Measurements from ENCODE around the gene COPG2. TPM values are rescaled to one million over a fixed set of nuclear protein-coding genes. Genes with fewer than 3 reads are reported as not detected.

Gene COPG2
- total and polyA plus RNA-seq, 2 of the 8 experiments (the other 6 are each of a cell fraction or from before 2014, with no cell fraction given): 50.3 to 53.1 TPM

DNA sequence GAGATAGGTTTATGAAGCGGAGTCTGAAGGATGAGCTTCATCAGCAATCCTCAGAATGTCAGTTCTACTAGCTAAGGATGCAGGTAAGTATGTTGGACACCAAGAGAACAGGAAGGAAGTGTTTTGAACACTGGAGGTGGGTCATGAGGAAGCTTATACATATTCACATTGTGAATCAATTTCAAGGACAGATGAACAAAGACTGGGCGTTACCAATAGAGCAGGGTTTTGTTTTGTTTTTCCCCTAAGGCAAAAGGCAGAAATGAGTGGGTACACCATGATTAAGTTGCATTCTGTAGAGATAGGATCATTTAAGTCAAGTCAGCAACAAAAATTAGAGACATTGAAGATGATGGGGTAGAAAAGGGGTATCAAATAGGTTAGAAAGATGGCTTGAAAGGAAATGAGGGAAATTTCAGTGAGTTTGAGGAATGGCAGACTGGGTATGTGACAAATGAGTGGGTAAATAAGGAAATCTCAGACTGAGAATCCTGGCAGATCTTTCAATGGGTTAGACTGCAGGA, 125.0 kb downstream of the COPG2 start:
- FAIRE-seq (no peak), DNase-seq (ENCODE audit: low read depth in 1 of 2, low spot score in 2 of 2) (no peak)
- Histone ChIP-seq H3K14ac (ENCODE audit: insufficient read length) (no peak overlapping the region), H2AFZ (ENCODE audit: low read length) (no peak overlapping the region), H3K79me1 (ENCODE audit: low read depth, low read length) (no peaks in the 10 kb centered on the region), H4K8ac (ENCODE audit: extremely low read depth, insufficient read depth, low read length) (no peak overlapping the region), H3K23me2 (ENCODE audit: low read depth, low read length) (no peaks in the 10 kb centered on the region; the same call in 1 of the 2 replicates), H3K18ac (ENCODE audit: extremely low read depth, low read length) (no peak overlapping the region), H3K4me2 (ENCODE audit: insufficient read depth in 1 of 2, low read depth in 2 of 2, low read length in 2 of 2) (no peak overlapping the region), H3K4ac (replicated peaks; ENCODE audit: insufficient read length, low read depth, low read length) (no peak overlapping the region), H4K91ac (replicated peaks; ENCODE audit: insufficient read length, low read length) (no peak overlapping the region), H3K9ac (replicated peaks in 1 of 4; ENCODE audit: extremely low read depth in 1 of 4, low read depth in 3 of 4, low read length in 3 of 4) (no peak overlapping the region), H2AK5ac (ENCODE audit: low read depth, low read length) (no peak overlapping the region), H3K36me3 (ENCODE audit: control insufficient read depth in 2 of 4, insufficient read depth in 4 of 4, low read length in 3 of 4) (peaks cover 0 to 13% (median 2%) of the 10 kb centered on the region in 4 experiments; a peak in 4 of 8 replicates), H2BK20ac (ENCODE audit: low read length) (no peak overlapping the region), H4K5ac (ENCODE audit: insufficient read length, low read depth, low read length) (no peak overlapping the region), H3K27me3 (replicated peaks in 1 of 4; ENCODE audit: control insufficient read depth in 3 of 4, extremely low read depth in 1 of 4, insufficient read depth in 3 of 4, low read length in 3 of 4) (no peaks in the 10 kb centered on the region), H2BK5ac (ENCODE audit: low read depth, low read length) (no peak overlapping the region), H3K4me1 (replicated peaks in 1 of 4; ENCODE audit: control insufficient read depth in 3 of 4, insufficient read depth in 4 of 4, low read length in 3 of 4) (no peaks in the 10 kb centered on the region), H3K23ac (ENCODE audit: insufficient read length) (no peak overlapping the region), H3K79me2 (ENCODE audit: control insufficient read depth in 1 of 2, insufficient read depth in 2 of 2, low read length in 2 of 2) (no peaks in the 10 kb centered on the region), H2BK15ac (ENCODE audit: low read length) (no peak overlapping the region), H2BK12ac (ENCODE audit: low read depth, low read length) (no peak overlapping the region), H2BK120ac (replicated peaks; ENCODE audit: low read depth, low read length) (no peak overlapping the region), H4K20me1 (replicated peaks in 1 of 2; ENCODE audit: control insufficient read depth in 1 of 2, insufficient read depth in 2 of 2, low read length in 2 of 2) (no peaks in the 10 kb centered on the region), H3K9me3 (ENCODE audit: insufficient read depth in 2 of 2, low read depth in 1 of 2, low read length in 1 of 2) (no peaks in the 10 kb centered on the region), H3K27ac (ENCODE audit: low read depth, low read length) (no peak overlapping the region), H3K56ac (replicated peaks; ENCODE audit: insufficient read length, low read depth, low read length) (no peak overlapping the region), H3K4me3 (ENCODE audit: extremely low read depth in 1 of 4, insufficient read depth in 2 of 4, low read depth in 3 of 4, low read length in 4 of 4) (no peak overlapping the region)
- 97% methylated on average over 2 of the region's 2 CpGs; no CpG with 5 or more reads in 1 of the 2 experiments for WGBS, 2 experiments (ENCODE audit: extremely low coverage in 1 of 2, insufficient coverage in 1 of 2, insufficient read length in 1 of 2, insufficient replicate concordance in 2 of 2, low coverage in 1 of 2, low lambda C conversion rate in 2 of 2, missing lambda C conversion rate in 1 of 2)
- ChIA-PET CTCF (ENCODE audit: partially characterized antibody) (no interaction called here), POLR2A (ENCODE audit: partially characterized antibody) (no interaction called here)
- no peak for TF ChIP-seq JUN (IDR thresholded peaks at IDR 0.05; ENCODE audit: low read depth, low read length)
- no peak for TF ChIP-seq SIRT6 (IDR thresholded peaks at IDR 0.05; ENCODE audit: low read length)
- TF ChIP-seq RBBP5 (IDR thresholded peaks at IDR 0.05; ENCODE audit: borderline replicate concordance, low read depth, low read length): no peak
- no peak for TF ChIP-seq EP300 (IDR thresholded peaks at IDR 0.05; ENCODE audit: borderline replicate concordance in 1 of 2, low read depth in 2 of 2, low read length in 2 of 2)
- no peak for TF ChIP-seq HDAC6 (IDR thresholded peaks at IDR 0.05; ENCODE audit: low read depth, low read length)
- no peak for TF ChIP-seq MAFK (IDR thresholded peaks at IDR 0.05; ENCODE audit: low read depth, low read length)

Measured in H1 (cell line).